PC-3 (cell line): Measurements from ENCODE around the gene DCAF4. TPM values are rescaled to one million over a fixed set of nuclear protein-coding genes. Genes with fewer than 3 reads are reported as not detected.
A peak's percentile ranks its signal among the peaks of the same experiment; 100 is the strongest.

Experiments
- ATAC-seq: fragments of 200-7000 bp; cut with Tn5 transposase; 2 replicates; pipeline ENCODE4 v1.9.1; 2020; ENCODE audit warnings: mild to moderate bottlenecking, moderate library complexity
- BruUV-seq: library from RNA; stranded (reverse); fragments of 400-500 nt; replicated peaks from 2 replicates; lab custom pipeline; 2021; lab: Mats Ljungman, UMichigan
- CTCF ChIA-PET: fragments of 300-600 bp; sonication (Branson Sonifier 250); formaldehyde crosslinking; loops from one replicate; lab custom pipeline; 2022; ENCODE audit warnings: antibody characterized with exemption; lab: Charles Lee
- POLR2A ChIA-PET: fragments of 300-600 bp; sonication (Branson Sonifier 250); formaldehyde crosslinking; loops from one replicate; lab custom pipeline; 2022; ENCODE audit warnings: antibody characterized with exemption; ENCODE audit not compliant: unreplicated experiment; lab: Charles Lee
- DNase-seq: peaks from one replicate; pipeline ENCODE4 v3.0.0-alpha.2; 2015
- H2AFZ ChIP-seq: fragments of 300-600 bp; sonication (generic); 2 replicates; pipeline ENCODE4 v1.6.0; 2016; ENCODE audit warnings: antibody characterized with exemption, low read length
- H3F3A ChIP-seq: fragments of 300-600 bp; sonication (generic); one replicate; pipeline ENCODE4 v1.6.0; 2017; ENCODE audit warnings: antibody characterized with exemption, low read length, control low read depth, mild to moderate bottlenecking; ENCODE audit not compliant: unreplicated experiment
- H3K27ac ChIP-seq: fragments of 300-600 bp; sonication (generic); 2 replicates; pipeline ENCODE4 v1.5.1; 2016; ENCODE audit warnings: mild to moderate bottlenecking, low read length
- H3K27me3 ChIP-seq: fragments of 300-600 bp; sonication (generic); 2 replicates; pipeline ENCODE4 v1.6.1; 2016; ENCODE audit warnings: low read length, mixed read lengths
- H3K36me3 ChIP-seq: fragments of 300-600 bp; sonication (generic); 2 replicates; pipeline ENCODE4 v1.6.1; 2016; ENCODE audit warnings: low read depth, mixed run types, low read length, mixed read lengths
- H3K4me1 ChIP-seq: fragments of 300-600 bp; sonication (generic); 2 replicates; pipeline ENCODE4 v1.5.1; 2016; ENCODE audit warnings: low read length; ENCODE audit not compliant: insufficient read depth
- H3K4me2 ChIP-seq: fragments of 300-600 bp; sonication (generic); 2 replicates; pipeline ENCODE4 v1.6.0; 2016; ENCODE audit warnings: low read length
- H3K4me3 ChIP-seq: fragments of 300-600 bp; sonication (generic); 2 replicates; pipeline ENCODE4 v1.5.1; 2016; ENCODE audit warnings: mild to moderate bottlenecking, low read length, mixed read lengths
- H3K79me2 ChIP-seq: fragments of 300-600 bp; sonication (generic); 2 replicates; pipeline ENCODE4 v1.6.1; 2017; ENCODE audit warnings: low read length, mixed read lengths
- H3K9ac ChIP-seq: fragments of 300-600 bp; sonication (generic); 2 replicates; pipeline ENCODE4 v1.6.0; 2016; ENCODE audit warnings: mild to moderate bottlenecking, low read length
- H3K9me2 ChIP-seq: fragments of 300-600 bp; sonication (generic); replicated peaks from 2 replicates; pipeline ENCODE4 v1.6.1; 2016; ENCODE audit warnings: mixed run types, low read length, mixed read lengths
- H3K9me3 ChIP-seq: fragments of 300-600 bp; sonication (generic); 2 replicates; pipeline ENCODE4 v1.6.1; 2016; ENCODE audit warnings: low read length, mixed read lengths
- H4K20me1 ChIP-seq: fragments of 300-600 bp; sonication (generic); 2 replicates; pipeline ENCODE4 v1.6.1; 2016; ENCODE audit warnings: low read length, mixed read lengths
- CTCF ChIP-seq: fragments of 300-600 bp; sonication (generic); conservative IDR thresholded peaks from 2 replicates; pipeline ENCODE4 v1.5.1; 2017; ENCODE audit warnings: antibody characterized with exemption, low read depth, mild to moderate bottlenecking, low read length
- EZH2 ChIP-seq: fragments of 300-600 bp; sonication (generic); IDR thresholded peaks from one replicate; pipeline ENCODE4 v1.6.1; 2017; ENCODE audit warnings: antibody characterized with exemption, mild to moderate bottlenecking, low read length; ENCODE audit not compliant: unreplicated experiment
- EZH2phosphoT487 ChIP-seq: fragments of 300-600 bp; sonication (generic); IDR thresholded peaks from 2 replicates; pipeline ENCODE4 v1.6.1; 2018; ENCODE audit warnings: mild to moderate bottlenecking, antibody characterized with exemption, low read length, borderline replicate concordance
- intact Hi-C: fragments of 100-400 bp; cut with micrococcal nuclease; formaldehyde crosslinking; loops from 2 replicates; pipeline ENCODE4 v1.9.0; 2023
- total RNA-seq: library from RNA; depleted of rRNA; stranded (reverse); fragments of >200 nt; gene quantifications from 2 replicates; pipeline ENCODE4 v1.2.3, GENCODE V29; 2014

Gene DCAF4
- total RNA-seq, 1 experiment from 2014 or later = 55.8 TPM

DNA sequence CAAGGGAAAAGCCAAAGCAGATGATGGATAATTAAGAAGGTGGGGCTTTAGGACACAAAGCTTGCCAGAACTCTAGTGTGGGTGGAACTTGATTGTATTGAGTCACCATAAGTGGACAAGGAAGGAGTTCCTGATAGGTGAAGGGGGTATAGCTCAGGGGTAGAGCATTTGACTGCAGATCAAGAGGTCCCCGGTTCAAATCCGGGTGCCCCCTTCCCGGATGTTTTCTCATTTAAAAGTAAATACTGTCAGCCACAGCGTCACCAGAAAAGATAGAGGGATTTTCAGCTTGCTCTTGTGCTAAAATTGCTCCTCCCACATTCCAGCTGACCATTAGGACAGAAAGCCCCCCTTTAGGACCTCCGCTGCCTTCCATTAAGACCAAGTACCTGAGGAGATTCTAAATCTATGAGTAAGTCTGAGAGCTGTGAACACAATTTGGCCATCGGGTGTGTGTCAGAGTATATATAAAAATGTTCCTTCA lies 36.6 kb downstream of the DCAF4 start:
- TF ChIP-seq EZH2 = no peak
- TF ChIP-seq CTCF = no peak
- TF ChIP-seq EZH2phosphoT487 = no peak
- H3K27me3 ChIP-seq = no peaks in the 10 kb centered on the region
- intact Hi-C loops = loop anchor here (5.0 kb wide), 1 partner anchor 94 kb away; the partner anchor contains the start of gene RBM25
- peaks cover 27% of the 10 kb centered on the region for H3K36me3 ChIP-seq
- TSS peak; percentile 97 for BruUV-seq
- no peak overlapping the region for H3K4me3 ChIP-seq
- ChIA-PET CTCF (interaction anchor here (1.1 to 2.5 kb wide), 2 partner anchors 16 to 449 kb away, joined by 3 to 10 read pairs; no protein-coding TSS in a partner anchor), POLR2A (interaction anchor here (0.6 kb wide), 3 partner anchors 40 to 624 kb away, joined by 3 to 6 read pairs (median 4); no protein-coding TSS in a partner anchor)
- DNase-seq = peak; percentile 91
- H3F3A ChIP-seq = peaks cover 12% of the 10 kb centered on the region
- H4K20me1 ChIP-seq = no peaks in the 10 kb centered on the region
- no peak overlapping the region for H2AFZ ChIP-seq
- H3K27ac ChIP-seq = peak overlapping the region; percentile 69; the same call in 1 of the 2 replicates
- H3K4me1 ChIP-seq = peaks cover 28% of the 10 kb centered on the region
- H3K79me2 ChIP-seq = no peaks in the 10 kb centered on the region
- no peaks in the 10 kb centered on the region for H3K9me3 ChIP-seq
- no peak overlapping the region for H3K4me2 ChIP-seq
- H3K9ac ChIP-seq = no peak overlapping the region
- ATAC-seq = peak; percentile 40
- H3K9me2 ChIP-seq = no peaks in the 10 kb centered on the region

- POLR2A ChIA-PET = no interaction called here
- ATAC-seq (peak; percentile 3; the same call in 1 of the 2 replicates), DNase-seq (peak; percentile 44)
- H3K4me1 ChIP-seq = peaks cover 28% of the 10 kb centered on the region
- H3K27ac ChIP-seq = no peak overlapping the region
- no peaks in the 10 kb centered on the region for H4K20me1 ChIP-seq
- BruUV-seq = no TSS peak
- H3F3A ChIP-seq = peaks cover 12% of the 10 kb centered on the region
- intact Hi-C loops = no loop called here
- H3K36me3 ChIP-seq = peaks cover 11% of the 10 kb centered on the region
- CTCF ChIA-PET = no interaction called here
- H3K27me3 ChIP-seq = no peaks in the 10 kb centered on the region
- TF ChIP-seq CTCF (no peak), EZH2 (no peak), EZH2phosphoT487 (no peak)
- H3K4me2 ChIP-seq = no peak overlapping the region
- no peaks in the 10 kb centered on the region for H3K9me3 ChIP-seq
- no peak overlapping the region for H2AFZ ChIP-seq
- H3K79me2 ChIP-seq = no peaks in the 10 kb centered on the region
- no peaks in the 10 kb centered on the region for H3K9me2 ChIP-seq
- no peak overlapping the region for H3K4me3 ChIP-seq
- no peak overlapping the region for H3K9ac ChIP-seq
Measured at GRCh38 chr14:72965249-72965648, 39.0 kb downstream of the DCAF4 start.

DNA sequence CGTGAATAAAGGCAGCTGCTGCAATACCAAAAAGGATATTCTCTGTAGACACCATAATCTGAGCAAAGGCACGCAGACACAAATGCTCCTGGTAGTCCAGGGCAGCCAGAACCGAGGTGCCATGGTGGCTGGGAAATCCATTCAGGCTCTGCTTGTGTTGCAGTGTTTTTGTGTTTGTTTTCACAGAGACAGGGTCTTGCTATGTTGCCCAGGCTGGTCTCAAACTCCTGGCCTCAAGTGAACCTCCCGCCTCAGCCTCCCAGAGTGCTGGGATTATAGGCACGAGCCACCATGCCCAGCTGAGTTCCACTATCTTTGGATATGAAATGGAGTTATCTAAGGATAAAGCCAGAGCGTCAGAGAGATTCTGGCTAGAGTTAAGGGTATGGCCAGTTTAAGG lies 39.8 kb downstream of the DCAF4 start:
- Histone ChIP-seq H3K36me3 (peaks cover 5% of the 10 kb centered on the region; the same call in 1 of the 2 replicates), H3K9me2 (no peaks in the 10 kb centered on the region), H3K79me2 (no peaks in the 10 kb centered on the region), H3F3A (peaks cover 12% of the 10 kb centered on the region), H3K9me3 (no peaks in the 10 kb centered on the region), H3K4me2 (no peak overlapping the region), H3K27ac (no peak overlapping the region), H3K4me3 (no peak overlapping the region), H3K9ac (no peak overlapping the region), H3K4me1 (peaks cover 21% of the 10 kb centered on the region), H2AFZ (no peak overlapping the region), H3K27me3 (no peaks in the 10 kb centered on the region), H4K20me1 (no peaks in the 10 kb centered on the region)
- CTCF ChIA-PET = interaction anchor here (0.6 kb wide), 1 partner anchor 32 kb away, joined by 4 read pairs; no protein-coding TSS in a partner anchor
- ATAC-seq (no peak), DNase-seq (no peak)
- BruUV-seq = no TSS peak
- POLR2A ChIA-PET = no interaction called here
- TF ChIP-seq EZH2 = no peak
- TF ChIP-seq EZH2phosphoT487 = no peak
- intact Hi-C loops = no loop called here
